DMS53 treated with DMSO at 0.1 percent for 48 hours (cell line): Measurements from ENCODE around the gene DCTN4.
"Not testable (repeated sequence)": the region's sequence is repeated elsewhere in the genome, so short reads cannot be mapped to it uniquely, and the experiment has no call there.

Source experiments
- DNase-seq: peaks from one replicate; lab custom pipeline; 2025; ENCODE audit not compliant: unreplicated experiment; lab: John Stamatoyannopoulos, UW

DCTN4 gene

GRCh38 chr5:150758531-150759333 lies at the start of gene DCTN4:
DCTN4 (minus strand) TSS chr5:150759017; CDS start chr5:150758993, 24 bp downstream.
- peak; percentile 97 for DNase-seq

GRCh38 chr5:150804388-150804787 lies 45.6 kb upstream of the DCTN4 start:
- DNase-seq, result no peak

GRCh38 chr5:150801117-150801927 lies 42.5 kb upstream of the DCTN4 start:
- peak; percentile 80 for DNase-seq

GRCh38 chr5:150797384-150797783 lies 38.6 kb upstream of the DCTN4 start:
- DNase-seq, result no peak

GRCh38 chr5:150794927-150795326 lies 36.1 kb upstream of the DCTN4 start:
- DNase-seq, result no peak

- DNase-seq, result not testable (repeated sequence)
Measured at GRCh38 chr5:150793423-150793888, 34.6 kb upstream of the DCTN4 start.

GRCh38 chr5:150791536-150791935 lies 32.7 kb upstream of the DCTN4 start:
- DNase-seq, result no peak

- no peak for DNase-seq
Measured at GRCh38 chr5:150789943-150790611, 31.3 kb upstream of the DCTN4 start.

GRCh38 chr5:150789450-150789849 lies 30.6 kb upstream of the DCTN4 start:
- no peak for DNase-seq

- DNase-seq, result no peak
Measured at GRCh38 chr5:150788977-150789376, 30.2 kb upstream of the DCTN4 start.

GRCh38 chr5:150787656-150788055 lies 28.8 kb upstream of the DCTN4 start:
- no peak for DNase-seq

GRCh38 chr5:150786876-150787275 lies 28.1 kb upstream of the DCTN4 start:
- DNase-seq, result no peak

GRCh38 chr5:150785950-150786349 lies 27.1 kb upstream of the DCTN4 start:
- no peak for DNase-seq

- DNase-seq, result peak; percentile 91
Measured at GRCh38 chr5:150783422-150783928, 24.7 kb upstream of the DCTN4 start.

- no peak for DNase-seq
Measured at GRCh38 chr5:150782850-150783249, 24.0 kb upstream of the DCTN4 start.

GRCh38 chr5:150781706-150782614 lies 23.1 kb upstream of the DCTN4 start:
- DNase-seq, result no peak

- DNase-seq, result no peak
Measured at GRCh38 chr5:150780816-150781221, 22.0 kb upstream of the DCTN4 start.

GRCh38 chr5:150780187-150780692 lies 21.4 kb upstream of the DCTN4 start:
- no peak for DNase-seq

- no peak for DNase-seq
Measured at GRCh38 chr5:150779397-150780186, 20.8 kb upstream of the DCTN4 start.
